Pancreas (tissue), 10 donors: Measurements from ENCODE around the gene SLC38A9. TPM values are rescaled to one million over a fixed set of nuclear protein-coding genes. Genes with fewer than 3 reads are reported as not detected.

Source experiments
- ATAC-seq, 4 donors: fragments of 200-7000 bp; cut with Tn5 transposase; one replicate each; pipeline versions ENCODE4 v1.8.0 to v1.9.1; 2020; ENCODE audit warnings: mild to moderate bottlenecking in 4 of 4, moderate library complexity in 4 of 4
- DNase-seq, 6 donors: peaks; one replicate each; pipeline ENCODE4 v3.0.0-alpha.2; 2020
- FAIRE-seq: peaks from 2 replicates; lab custom pipeline; 2012; peaks lifted over from hg19 to GRCh38; lab: Jason Lieb, UNC
- H3K27ac ChIP-seq, 4 donors: fragments of 200-600 bp; sonication (generic); 1 replicate in 3 of 4; 2 replicates in 1 of 4; pipeline versions ENCODE4 v1.5.0 to v1.8.0; 2020
- H3K27me3 ChIP-seq, 4 donors: fragments of 200-600 bp; one replicate each; pipeline ENCODE4 v1.8.0; 2021
- H3K36me3 ChIP-seq, 3 donors: fragments of 200-600 bp; sonication (generic) in 1 of 3; one replicate each; pipeline versions ENCODE4 v1.5.0 to v1.8.0; 2020 to 2021
- H3K4me1 ChIP-seq, 3 donors: fragments of 200-600 bp; one replicate each; pipeline ENCODE4 v1.8.0; 2021
- H3K4me3 ChIP-seq, 4 donors: fragments of 200-600 bp; sonication (generic) in 2 of 4; one replicate each; pipeline versions ENCODE4 v1.5.0 to v1.8.0; 2020 to 2021
- H3K9me3 ChIP-seq, 4 donors: fragments of 200-600 bp; one replicate each; pipeline ENCODE4 v1.8.0; 2021
- CTCF ChIP-seq, 4 donors: fragments of 200-600 bp; sonication (generic) in 3 of 4; IDR thresholded peaks; one replicate each; pipeline versions ENCODE4 v1.5.0 to v1.8.0; 2021; ENCODE audit warnings: antibody characterized with exemption in 4 of 4
- WGBS, 2 donors: extraction: QIAGEN DNeasy Blood & Tissue Kit; methylation state at CpG; one replicate each; pipeline ENCODE4 v1.1.7; 2013; 5-methylcytosine and 5-hydroxymethylcytosine counted together
- intact Hi-C, 3 donors: fragments of 100-400 bp; cut with DNase I; formaldehyde crosslinking; loops; one replicate each; pipeline versions ENCODE4 v1.11.1 to v1.14.2; 2022
- polyA plus RNA-seq, 2 donors: library from polyadenylated mRNA; stranded (reverse); fragments of 200-250 nt; gene quantifications; one replicate each; pipeline ENCODE4 v1.2.3, GENCODE V29; 2013
- total RNA-seq, 6 donors: library from RNA; stranded (reverse); fragmentation: NEBNext Ultra II Directional in 4 of 6; extraction: Animal tissue kit (Norgen Biotek cat#: 25700) in 4 of 6; gene quantifications; one replicate each; pipeline versions ENCODE4 v1.2.1 to v1.2.4, GENCODE V29; 2021 to 2023
- donor health status: healthy with polysubstance abuse.
- donor health status: DM: no; HTN: no; CAD: no; lungs with moderate emphysema.
- donor health status: DM: no; HTN: no; CAD: no.
- donor health status: control.
- donor health status: control.
- donor health status: Bipolar disorder and iron deficiency.
- donor health status: DM: yes; HTN: yes; CAD: no.
- donor health status: DM: no; HTN: no; CAD: no.
- donor health status: DM: no; HTN: no; CAD: no.
- donor health status: DM: yes; HTN: yes; CAD: no.

Gene SLC38A9
- total and polyA plus RNA-seq, 8 donors, result 9.7 to 27.1 (median 18.7) TPM

GRCh38 chr5:55604611-55605067 is 107.5 kb downstream of the SLC38A9 start:
- TF ChIP-seq CTCF (IDR thresholded peaks at IDR 0.05), result no peak
- Histone ChIP-seq H3K4me3 (no peak overlapping the region), H3K27me3 (no peaks in the 10 kb centered on the region), H3K4me1 (peaks cover 0 to 17% (median 14%) of the 10 kb centered on the region in 3 donors), H3K36me3 (no peaks in the 10 kb centered on the region), H3K9me3 (no peaks in the 10 kb centered on the region), H3K27ac (peak overlapping the region in 1 of 4 donors; percentile 8)
- ATAC-seq (no peak), DNase-seq (no peak), FAIRE-seq (no peak)
- 95 to 96% methylated on average over 7 of the region's 7 CpGs for WGBS, 2 donors
- intact Hi-C loops, result no loop called here

GRCh38 chr5:55603922-55604321 is 108.2 kb downstream of the SLC38A9 start:
- peak overlapping the region in 2 of 4 donors; percentile 13 to 27 for H3K27ac ChIP-seq
- no peak for FAIRE-seq
- WGBS, 2 donors, result 90 to 93% methylated on average over 5 of the region's 5 CpGs

GRCh38 chr5:55601628-55602027 is 110.5 kb downstream of the SLC38A9 start:
- Histone ChIP-seq H3K27me3 (no peaks in the 10 kb centered on the region), H3K9me3 (no peaks in the 10 kb centered on the region), H3K36me3 (no peaks in the 10 kb centered on the region), H3K4me1 (peaks cover 0 to 27% (median 14%) of the 10 kb centered on the region in 3 donors), H3K4me3 (no peak overlapping the region), H3K27ac (peak overlapping the region; percentile 9 to 80 (median 60))
- 67 to 83% methylated on average over 1 of the region's 1 CpG for WGBS, 2 donors
- DNase-seq (no peak), ATAC-seq (no peak), FAIRE-seq (no peak)
- intact Hi-C loops, result no loop called here
- TF ChIP-seq CTCF (IDR thresholded peaks at IDR 0.05), result no peak

More at GRCh38 chr5:55603922-55604321, 108.2 kb downstream of the SLC38A9 start:
- H3K27me3 ChIP-seq, result no peaks in the 10 kb centered on the region
- no peak overlapping the region for H3K4me3 ChIP-seq
- DNase-seq (no peak), ATAC-seq (no peak)
- no peak for TF ChIP-seq CTCF (IDR thresholded peaks at IDR 0.05)
- peaks cover 0 to 17% (median 14%) of the 10 kb centered on the region in 3 donors for H3K4me1 ChIP-seq
- intact Hi-C loops, result no loop called here
- no peaks in the 10 kb centered on the region for H3K9me3 ChIP-seq
- no peaks in the 10 kb centered on the region for H3K36me3 ChIP-seq

- WGBS, 2 donors, result 2 to 4% methylated on average over 8 of the region's 8 CpGs
- H3K4me1 ChIP-seq, result peaks cover 0 to 27% (median 14%) of the 10 kb centered on the region in 3 donors
- H3K27me3 ChIP-seq, result no peaks in the 10 kb centered on the region
- TF ChIP-seq CTCF (IDR thresholded peaks at IDR 0.05), result no peak
- H3K4me3 ChIP-seq, result no peak overlapping the region
- peak; percentile 80 for FAIRE-seq
- intact Hi-C loops, result no loop called here
- peak; percentile 79 to 85 (median 80) for ATAC-seq
- H3K9me3 ChIP-seq, result no peaks in the 10 kb centered on the region
- peak overlapping the region; percentile 39 to 80 (median 60) for H3K27ac ChIP-seq
- DNase-seq, result peak in 5 of 6 donors; percentile 56 to 70 (median 62)
- H3K36me3 ChIP-seq, result no peaks in the 10 kb centered on the region
These were observed 110.9 kb downstream of the SLC38A9 start for GRCh38 chr5:55601204-55601618.

GRCh38 chr5:55600497-55601203 is 111.5 kb downstream of the SLC38A9 start:
- TF ChIP-seq CTCF (IDR thresholded peaks at IDR 0.05), result no peak
- intact Hi-C loops, result no loop called here
- no peaks in the 10 kb centered on the region for H3K36me3 ChIP-seq
- H3K27me3 ChIP-seq, result no peaks in the 10 kb centered on the region
- WGBS, 2 donors, result 36 to 43% methylated on average over 6 of the region's 6 CpGs
- peak in 2 of 4 donors; percentile 10 to 20 for ATAC-seq
- no peak overlapping the region for H3K4me3 ChIP-seq
- no peaks in the 10 kb centered on the region for H3K9me3 ChIP-seq
- H3K4me1 ChIP-seq, result peaks cover 0 to 27% (median 14%) of the 10 kb centered on the region in 3 donors
- FAIRE-seq, result no peak
- peak overlapping the region; percentile 39 to 80 (median 63) for H3K27ac ChIP-seq
- no peak for DNase-seq
